Spleen (tissue), 7 donors: ENCODE results near the gene LINGO1.

ENCODE experiments used
- POLR2AphosphoS5 ChIP-seq, 3 donors: sonication (generic); formaldehyde crosslinking; IDR thresholded peaks; one replicate each; pipeline ENCODE4 v1.5.1; 2017; ENCODE audit warnings: antibody characterized with exemption in 3 of 3
- TF ChIP-seq, protein P1 (sequence below), 11 experiments: fragments of 200-600 bp in 7 of 11; fragments of 450-650 bp in 4 of 11; sonication (generic) in 4 of 11; IDR thresholded peaks in 8 of 11; conservative IDR thresholded peaks in 3 of 11; 1 replicate in 7 of 11; 2 replicates in 4 of 11; pipeline versions ENCODE4 v1.4.0 to v1.8.0; 2016 to 2021; ENCODE audit warnings: antibody characterized with exemption in 11 of 11, inconsistent platforms in 4 of 11, mild to moderate bottlenecking in 1 of 11
- donor health status: DM: no; HTN: no; CAD: no; lungs with moderate emphysema.
- donor health status: DM: no; HTN: no; CAD: no.
- donor health status: DM: no; HTN: no; CAD: no.

DNA sequence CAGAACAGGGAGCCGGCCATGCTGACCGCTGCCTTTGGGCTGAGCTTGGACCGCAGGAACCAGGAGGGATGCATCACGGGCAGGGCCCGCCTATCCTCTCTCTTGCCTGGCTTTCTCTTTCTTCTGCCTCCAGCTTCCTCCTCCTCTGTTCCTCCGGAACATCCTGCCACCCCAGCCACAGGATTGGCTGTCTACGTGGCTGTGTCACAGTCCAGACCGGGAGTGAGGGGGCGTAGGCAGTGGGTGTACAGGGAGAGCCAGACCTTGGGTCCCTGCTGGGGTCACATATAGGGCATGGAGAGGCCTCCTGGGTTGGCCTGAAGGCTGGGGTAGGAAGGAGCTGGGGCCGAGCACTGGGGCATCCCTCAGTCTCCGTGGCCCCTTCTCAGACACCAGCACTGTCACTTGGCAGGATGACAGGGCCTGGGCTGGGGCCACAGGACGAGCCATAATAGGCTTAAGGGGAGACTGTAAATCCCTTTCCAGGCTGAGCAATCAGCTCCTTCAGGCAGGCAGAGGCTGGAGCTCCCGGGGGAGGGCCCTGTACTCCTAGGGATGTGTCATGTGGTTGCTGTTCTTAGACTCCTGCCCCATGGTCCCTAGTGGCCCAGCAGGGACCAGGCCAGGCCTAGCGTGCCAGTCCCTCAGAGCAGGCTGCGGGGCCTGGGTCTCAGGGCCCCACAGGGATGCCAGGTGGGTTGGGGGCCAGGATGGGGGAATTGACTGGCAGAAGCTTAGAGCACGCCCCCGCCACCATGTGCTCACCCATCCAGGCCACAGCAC, 25.4 kb downstream of the LINGO1 start:
- TF ChIP-seq, protein P1, sequence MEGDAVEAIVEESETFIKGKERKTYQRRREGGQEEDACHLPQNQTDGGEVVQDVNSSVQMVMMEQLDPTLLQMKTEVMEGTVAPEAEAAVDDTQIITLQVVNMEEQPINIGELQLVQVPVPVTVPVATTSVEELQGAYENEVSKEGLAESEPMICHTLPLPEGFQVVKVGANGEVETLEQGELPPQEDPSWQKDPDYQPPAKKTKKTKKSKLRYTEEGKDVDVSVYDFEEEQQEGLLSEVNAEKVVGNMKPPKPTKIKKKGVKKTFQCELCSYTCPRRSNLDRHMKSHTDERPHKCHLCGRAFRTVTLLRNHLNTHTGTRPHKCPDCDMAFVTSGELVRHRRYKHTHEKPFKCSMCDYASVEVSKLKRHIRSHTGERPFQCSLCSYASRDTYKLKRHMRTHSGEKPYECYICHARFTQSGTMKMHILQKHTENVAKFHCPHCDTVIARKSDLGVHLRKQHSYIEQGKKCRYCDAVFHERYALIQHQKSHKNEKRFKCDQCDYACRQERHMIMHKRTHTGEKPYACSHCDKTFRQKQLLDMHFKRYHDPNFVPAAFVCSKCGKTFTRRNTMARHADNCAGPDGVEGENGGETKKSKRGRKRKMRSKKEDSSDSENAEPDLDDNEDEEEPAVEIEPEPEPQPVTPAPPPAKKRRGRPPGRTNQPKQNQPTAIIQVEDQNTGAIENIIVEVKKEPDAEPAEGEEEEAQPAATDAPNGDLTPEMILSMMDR (IDR thresholded peaks at IDR 0.05 in 8 of 11, conservative IDR thresholded peaks at IDR 0.05 in 3 of 11), result no peak
- TF ChIP-seq POLR2AphosphoS5 (IDR thresholded peaks at IDR 0.05), result no peak
